Germinal center (tissue), 1 donor: ENCODE measurements around the gene MED25.

Experiments
- DNase-seq: peaks from one replicate; pipeline ENCODE4 v3.0.0; 2012; ENCODE audit warnings: mixed read lengths, low spot score

The MED25 gene

GRCh38 chr19:49817964-49818648 is at the start of gene MED25:
Gene MED25 (plus strand): TSS chr19:49818289. CDS start chr19:49818342, 53 bp downstream.
- peak; percentile 89 for DNase-seq

- DNase-seq = no peak
These were observed 47.6 kb upstream of the MED25 start for GRCh38 chr19:49770529-49770928.

- no peak for DNase-seq
These were observed 46.4 kb upstream of the MED25 start for GRCh38 chr19:49771674-49772139.

- DNase-seq = no peak
These were observed 45.1 kb upstream of the MED25 start for GRCh38 chr19:49772850-49773432.

- no peak for DNase-seq
These were observed 44.3 kb upstream of the MED25 start for GRCh38 chr19:49773663-49774350.

DNA sequence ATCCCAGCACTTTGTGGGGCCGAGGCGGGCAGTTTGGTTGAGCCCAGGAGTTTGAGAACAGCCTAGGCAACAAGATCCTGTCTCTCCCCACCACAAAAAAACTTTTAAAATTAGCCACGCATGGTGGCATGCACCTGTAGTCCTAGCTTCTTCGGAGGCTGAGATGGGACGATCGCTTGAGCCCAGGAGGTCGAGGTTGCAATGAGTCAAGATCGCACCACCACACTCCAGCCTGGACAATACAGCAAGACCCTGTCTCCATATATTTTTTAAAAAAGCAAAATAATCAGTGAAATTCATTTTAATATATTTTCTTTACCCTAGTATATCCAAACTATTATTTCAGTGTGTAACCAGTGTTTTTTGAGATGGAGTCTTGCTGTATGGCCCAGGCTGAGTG is 43.1 kb upstream of the MED25 start:
- no peak for DNase-seq

DNA sequence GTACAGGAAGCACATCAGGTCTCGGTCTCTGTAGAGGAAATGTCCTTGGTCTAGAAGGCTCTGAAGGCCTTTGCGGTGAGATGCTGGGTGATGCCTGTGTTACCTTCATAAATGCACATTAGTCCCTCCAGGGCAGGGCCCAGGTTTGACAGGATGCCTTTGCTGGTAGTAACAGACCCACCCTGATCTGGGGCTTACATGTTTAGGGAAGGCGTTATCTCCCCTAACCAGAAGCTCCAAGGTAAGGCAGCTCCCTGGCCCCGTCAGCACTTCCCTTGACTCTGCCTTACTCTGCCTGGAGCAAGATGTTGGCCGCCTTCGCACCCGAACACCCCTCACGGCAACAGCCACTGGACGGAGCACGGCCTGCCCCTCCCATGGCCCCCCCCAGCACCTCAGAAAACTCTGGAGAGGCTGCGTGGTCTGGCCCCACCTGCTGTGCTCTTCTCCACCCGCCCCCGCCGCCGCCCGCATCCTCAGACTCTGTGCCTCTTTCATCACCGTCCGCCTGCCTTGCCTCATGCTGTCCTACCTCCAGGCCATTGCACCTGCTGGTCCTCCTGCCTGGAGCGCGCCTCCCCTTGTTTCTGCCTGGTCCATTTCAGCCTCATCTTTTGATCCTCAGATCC is 42.2 kb upstream of the MED25 start:
- no peak for DNase-seq

GRCh38 chr19:49776371-49776764 is 41.7 kb upstream of the MED25 start:
- DNase-seq = no peak

GRCh38 chr19:49779731-49780555 is 38.1 kb upstream of the MED25 start:
- peak; percentile 49 for DNase-seq

DNA sequence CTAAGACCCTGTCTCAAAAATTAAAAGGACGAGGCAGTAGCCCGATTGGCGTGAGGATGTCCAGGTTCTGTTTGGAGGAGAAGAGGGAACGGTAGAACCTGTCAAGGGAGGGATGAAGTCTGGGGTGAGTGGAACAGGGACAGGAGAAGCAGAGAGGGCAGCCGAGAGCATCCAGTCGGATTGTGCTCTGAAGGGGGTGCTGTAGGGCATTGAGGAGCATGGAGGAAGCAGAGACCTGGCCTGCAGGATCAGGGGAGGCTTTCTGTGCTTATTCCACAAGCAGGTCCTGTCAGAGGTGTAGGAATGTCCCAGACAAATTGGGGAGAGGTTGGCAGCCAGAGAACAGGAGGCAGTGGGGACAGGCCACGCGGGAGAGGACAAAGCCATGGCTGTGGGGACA is 37.2 kb upstream of the MED25 start:
- no peak for DNase-seq

GRCh38 chr19:49781394-49781793 is 36.7 kb upstream of the MED25 start:
- DNase-seq = no peak

DNA sequence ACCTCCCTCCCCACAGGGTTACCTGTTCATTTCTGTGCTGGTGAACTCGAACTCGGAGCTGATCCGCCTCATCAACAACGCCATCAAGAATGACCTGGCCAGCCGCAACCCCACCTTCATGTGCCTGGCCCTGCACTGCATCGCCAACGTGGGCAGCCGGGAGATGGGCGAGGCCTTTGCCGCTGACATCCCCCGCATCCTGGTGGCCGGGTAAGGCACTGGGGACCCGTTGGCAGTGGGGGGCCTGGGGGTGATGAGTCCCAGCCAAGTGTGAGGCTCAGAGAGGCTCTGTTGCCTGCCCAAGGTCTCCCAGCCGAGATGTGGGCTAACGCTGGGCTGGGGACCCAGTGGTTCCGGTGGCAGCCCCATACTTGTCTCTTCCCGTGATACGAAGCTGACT is 35.6 kb upstream of the MED25 start:
- DNase-seq = no peak

DNA sequence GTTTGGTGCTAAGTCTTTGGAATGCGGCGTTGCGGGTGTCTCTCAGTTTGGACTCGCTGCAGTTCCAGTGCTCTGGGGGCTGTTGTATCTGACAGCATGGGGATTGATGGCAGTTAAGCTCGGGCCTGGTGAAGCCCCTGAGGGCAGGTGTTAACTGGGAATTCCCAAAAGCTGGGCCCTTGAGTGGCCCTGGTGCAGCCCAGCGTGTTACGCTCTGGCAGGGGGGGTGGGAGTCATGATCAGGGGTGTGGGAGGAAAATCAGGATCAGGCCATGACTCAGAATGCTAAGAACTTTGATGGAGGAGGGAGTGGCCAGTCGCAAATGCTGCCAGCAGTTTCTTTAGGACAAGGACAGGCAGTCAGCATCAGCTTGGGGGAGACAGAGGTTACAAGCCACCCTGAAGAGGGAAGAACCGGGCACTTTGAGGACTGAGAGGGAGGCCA is 31.7 kb upstream of the MED25 start:
- DNase-seq = no peak

GRCh38 chr19:49787746-49788145 is 30.3 kb upstream of the MED25 start:
- DNase-seq = no peak

DNA sequence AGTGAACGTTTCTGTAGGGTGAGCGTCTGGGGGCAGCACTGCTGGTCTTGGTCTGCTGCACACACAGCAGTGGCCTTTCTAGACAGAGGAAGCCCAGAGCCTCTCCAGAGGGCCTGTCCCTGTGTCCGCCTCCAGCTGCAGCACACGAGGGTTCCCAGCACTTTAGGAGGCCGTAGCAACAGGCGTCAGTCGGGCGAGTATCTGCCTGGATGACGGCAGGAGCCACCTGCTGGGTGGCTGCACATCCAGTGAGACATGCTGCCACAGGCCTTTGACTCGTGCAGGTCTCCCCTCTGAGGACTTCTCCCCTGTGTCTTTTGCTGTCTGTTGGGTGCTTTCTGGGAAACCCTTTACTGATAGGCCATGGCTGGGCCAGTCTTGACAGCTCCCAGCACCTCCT is 29.2 kb upstream of the MED25 start:
- DNase-seq = no peak

GRCh38 chr19:49790866-49791265 is 27.2 kb upstream of the MED25 start:
- DNase-seq = no peak

DNA sequence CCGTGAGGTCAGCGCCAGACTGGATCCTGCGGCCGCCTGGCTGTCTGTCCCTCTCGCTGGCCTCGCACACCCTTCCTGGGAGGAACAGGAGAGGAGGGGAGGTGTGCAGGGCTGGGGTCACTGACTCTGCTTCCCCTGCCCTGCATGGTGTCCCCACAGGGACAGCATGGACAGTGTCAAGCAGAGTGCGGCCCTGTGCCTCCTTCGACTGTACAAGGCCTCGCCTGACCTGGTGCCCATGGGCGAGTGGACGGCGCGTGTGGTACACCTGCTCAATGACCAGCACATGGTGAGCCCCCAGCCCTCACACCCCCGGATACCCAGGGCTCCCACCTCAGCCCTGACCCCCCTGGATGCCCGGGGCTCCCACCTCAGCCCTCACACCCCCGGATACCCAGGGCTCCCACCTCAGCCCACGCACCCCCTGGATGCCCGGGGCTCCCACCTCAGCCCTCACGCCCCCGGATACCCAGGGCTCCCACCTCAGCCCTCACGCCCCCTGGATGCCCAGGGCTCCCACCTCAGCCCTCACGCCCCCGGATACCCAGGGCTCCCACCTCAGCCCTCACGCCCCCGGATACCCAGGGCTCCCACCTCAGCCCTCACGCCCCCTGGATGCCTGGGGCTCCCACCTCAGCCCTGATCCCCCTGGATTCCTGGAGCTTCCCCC is 26.2 kb upstream of the MED25 start:
- DNase-seq = no peak

- DNase-seq = no peak
These were observed 25.1 kb upstream of the MED25 start for GRCh38 chr19:49792829-49793560.

DNA sequence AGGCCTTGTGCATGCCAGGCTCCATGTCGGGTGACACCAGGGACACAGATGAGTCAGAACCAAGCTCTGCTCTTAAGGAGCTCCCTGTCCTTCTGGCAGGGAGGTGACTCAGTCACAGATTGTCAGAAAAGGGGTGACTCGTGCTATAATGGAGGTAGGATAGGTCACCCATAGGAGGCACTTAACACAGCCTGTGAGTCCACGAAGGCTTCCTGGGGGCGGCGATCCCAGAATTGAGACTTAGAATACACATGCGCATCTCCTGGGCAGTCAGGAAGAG is 24.6 kb upstream of the MED25 start:
- DNase-seq = no peak

GRCh38 chr19:49795615-49796014 is 22.5 kb upstream of the MED25 start:
- no peak for DNase-seq

DNA sequence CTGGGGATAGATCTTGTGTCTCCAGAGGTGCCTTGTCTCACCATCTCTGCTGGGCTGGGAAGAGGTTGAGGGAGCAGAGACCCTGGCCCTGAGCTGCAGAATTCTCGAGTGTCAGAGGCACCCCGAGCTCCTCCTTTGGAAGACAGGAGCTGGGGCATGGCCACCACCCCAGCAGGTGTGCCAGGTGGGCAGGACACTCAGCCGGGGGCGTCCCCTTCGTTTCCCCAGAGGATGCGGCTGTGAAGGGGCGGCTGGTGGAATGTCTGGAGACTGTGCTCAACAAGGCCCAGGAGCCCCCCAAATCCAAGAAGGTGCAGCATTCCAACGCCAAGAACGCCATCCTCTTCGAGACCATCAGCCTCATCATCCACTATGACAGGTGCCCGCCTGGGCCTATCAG is 19.5 kb upstream of the MED25 start:
- no peak for DNase-seq
